Measurements from ENCODE around the gene TOM1L2. TPM values are rescaled to one million over a fixed set of nuclear protein-coding genes. Genes with fewer than 3 reads are reported as not detected.

Gene TOM1L2
- total and polyA plus RNA-seq, 2 donors from 2014 or later = 28.2 to 59.4 TPM

DNA sequence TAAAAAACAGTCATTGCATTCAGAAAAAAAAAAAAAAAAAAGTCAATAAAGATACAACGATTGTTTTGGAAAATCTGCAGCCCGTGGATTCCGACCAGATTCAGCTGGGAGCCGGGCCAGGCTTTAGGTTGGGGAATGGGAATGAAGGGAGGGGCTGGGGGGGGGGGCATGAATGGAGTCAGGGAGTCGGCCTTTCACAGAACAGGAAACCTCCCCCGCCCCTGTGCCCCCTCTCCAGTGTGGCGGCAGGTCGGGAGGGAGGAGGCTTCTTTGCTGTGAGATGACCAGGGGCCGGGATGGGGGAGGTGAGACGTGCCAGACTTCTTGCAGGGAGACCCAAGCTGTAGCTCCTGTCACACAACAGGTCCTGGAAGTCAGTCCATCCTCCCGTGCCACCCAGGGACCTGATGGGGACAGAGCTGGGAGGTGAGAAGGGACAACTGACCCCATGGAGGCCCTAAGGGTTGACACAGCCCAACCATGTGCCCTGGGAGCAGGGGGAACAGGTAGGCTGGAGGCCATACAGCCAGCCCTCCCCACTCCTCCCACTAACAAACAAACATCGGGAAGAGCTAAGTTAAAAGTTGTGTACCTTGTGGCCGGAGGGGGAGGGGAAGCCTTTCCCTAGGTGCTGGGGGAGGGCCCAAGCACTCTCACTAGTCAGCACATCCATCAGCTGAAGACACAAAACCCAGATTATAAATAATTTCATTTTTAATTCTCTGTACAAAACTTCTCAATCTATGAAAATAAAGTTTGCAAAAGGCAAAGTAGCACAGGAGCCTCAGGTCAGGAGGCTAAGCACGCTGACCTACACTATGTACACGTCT lies 160.6 kb downstream of the TOM1L2 start:
- Histone ChIP-seq H3K4me3 (ENCODE audit: low read length in 3 of 3) (no peak overlapping the region), H3K27ac (ENCODE audit: low read depth in 2 of 2, low read length in 2 of 2) (no peak overlapping the region), H3K27me3 (ENCODE audit: control insufficient read depth, insufficient read depth, low read length) (no peaks in the 10 kb centered on the region), H3K4me1 (ENCODE audit: control insufficient read depth in 2 of 3, insufficient read depth in 2 of 3, low read depth in 1 of 3, low read length in 3 of 3) (peaks cover 2 to 14% (median 6%) of the 10 kb centered on the region in 3 donors), H3K36me3 (ENCODE audit: control insufficient read depth in 2 of 3, insufficient read depth in 3 of 3, low read length in 3 of 3) (peaks cover 0 to 12% (median 6%) of the 10 kb centered on the region in 3 donors), H3K9ac (ENCODE audit: low read length in 3 of 3) (peak overlapping the region in 1 of 3 donors; percentile 19), H3K9me3 (ENCODE audit: control insufficient read depth in 2 of 3, insufficient read depth in 1 of 3, low read length in 3 of 3) (no peaks in the 10 kb centered on the region)
- DNase-seq (peak in 4 of 5 donors; percentile 80 to 92 (median 86)), FAIRE-seq (no peak)
- intact Hi-C loops (cut with DNase I) = loop anchor here (5.0 kb wide), 1 partner anchor 51 kb away; no protein-coding TSS in a partner anchor
- TF ChIP-seq, protein P1, sequence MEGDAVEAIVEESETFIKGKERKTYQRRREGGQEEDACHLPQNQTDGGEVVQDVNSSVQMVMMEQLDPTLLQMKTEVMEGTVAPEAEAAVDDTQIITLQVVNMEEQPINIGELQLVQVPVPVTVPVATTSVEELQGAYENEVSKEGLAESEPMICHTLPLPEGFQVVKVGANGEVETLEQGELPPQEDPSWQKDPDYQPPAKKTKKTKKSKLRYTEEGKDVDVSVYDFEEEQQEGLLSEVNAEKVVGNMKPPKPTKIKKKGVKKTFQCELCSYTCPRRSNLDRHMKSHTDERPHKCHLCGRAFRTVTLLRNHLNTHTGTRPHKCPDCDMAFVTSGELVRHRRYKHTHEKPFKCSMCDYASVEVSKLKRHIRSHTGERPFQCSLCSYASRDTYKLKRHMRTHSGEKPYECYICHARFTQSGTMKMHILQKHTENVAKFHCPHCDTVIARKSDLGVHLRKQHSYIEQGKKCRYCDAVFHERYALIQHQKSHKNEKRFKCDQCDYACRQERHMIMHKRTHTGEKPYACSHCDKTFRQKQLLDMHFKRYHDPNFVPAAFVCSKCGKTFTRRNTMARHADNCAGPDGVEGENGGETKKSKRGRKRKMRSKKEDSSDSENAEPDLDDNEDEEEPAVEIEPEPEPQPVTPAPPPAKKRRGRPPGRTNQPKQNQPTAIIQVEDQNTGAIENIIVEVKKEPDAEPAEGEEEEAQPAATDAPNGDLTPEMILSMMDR (IDR thresholded peaks at IDR 0.05; ENCODE audit: borderline replicate concordance, extremely low read depth, insufficient read depth) = no peak

DNA sequence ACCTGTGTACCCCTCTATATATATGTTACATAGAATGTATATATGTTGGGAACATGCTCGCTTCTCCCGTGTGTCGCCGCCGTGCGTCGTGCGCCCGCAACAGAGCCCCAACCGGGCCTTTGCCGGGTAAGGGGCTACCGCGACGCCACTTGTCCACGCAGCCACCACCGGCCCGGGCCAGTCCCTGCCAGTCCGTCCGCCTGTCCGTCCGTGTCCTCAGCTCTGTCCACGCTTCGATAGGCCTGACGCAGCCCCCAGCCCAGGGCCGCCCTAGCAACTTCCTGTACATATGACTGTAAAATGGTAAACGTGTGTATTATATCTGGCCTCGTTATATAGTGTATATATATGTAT lies 161.3 kb downstream of the TOM1L2 start:
- H3K4me1 ChIP-seq (ENCODE audit: control insufficient read depth in 2 of 3, insufficient read depth in 2 of 3, low read depth in 1 of 3, low read length in 3 of 3) = peaks cover 2 to 14% (median 6%) of the 10 kb centered on the region in 3 donors
- DNase-seq = peak in 3 of 5 donors; percentile 43 to 75 (median 58)
- intact Hi-C loops (cut with DNase I) = loop anchor here (5.0 kb wide), 1 partner anchor 51 kb away; no protein-coding TSS in a partner anchor

DNA sequence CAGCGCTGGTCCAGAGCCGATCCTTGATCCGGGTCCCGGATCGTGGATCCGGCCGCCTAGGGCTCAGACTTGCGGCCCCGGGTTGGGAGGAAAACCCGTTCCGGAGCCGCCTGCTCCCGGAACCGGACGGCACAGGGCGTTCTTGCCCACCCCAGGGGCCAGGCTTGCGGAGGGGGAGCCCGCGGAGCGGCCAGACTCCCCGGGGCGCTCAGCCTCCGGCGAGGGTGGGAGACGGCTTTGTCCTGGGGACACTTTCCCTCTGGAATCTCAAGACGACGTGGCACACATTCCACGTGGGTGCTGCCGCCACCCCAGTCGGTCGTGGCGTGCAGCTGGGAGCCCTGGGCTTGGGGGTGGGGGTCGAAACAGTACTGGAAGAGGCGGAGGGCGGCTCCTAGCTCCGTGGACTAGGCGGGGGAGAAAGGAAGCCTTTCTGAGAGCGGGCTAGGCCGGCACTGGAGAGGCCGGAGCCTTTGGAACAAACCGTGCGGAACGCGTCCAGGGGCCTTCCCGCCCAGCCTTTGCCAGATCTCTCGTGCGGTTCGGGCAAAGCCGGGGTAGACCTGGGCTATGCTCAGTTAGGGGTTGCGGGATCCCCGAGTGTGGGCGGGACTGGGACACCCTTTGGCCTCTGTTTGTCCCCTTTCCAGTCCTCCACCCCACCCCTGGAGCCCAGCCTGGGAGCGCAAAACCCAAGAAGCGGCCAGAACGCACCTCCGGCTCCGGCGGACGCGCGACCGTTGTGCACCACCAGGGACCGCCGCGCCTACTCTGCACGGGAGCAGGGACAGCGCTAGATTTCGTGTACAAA lies 161.9 kb downstream of the TOM1L2 start:
- intact Hi-C loops (cut with DNase I) = loop anchor here (5.0 kb wide), 1 partner anchor 52 kb away; no protein-coding TSS in a partner anchor
- TF ChIP-seq, protein P1 (IDR thresholded peaks at IDR 0.05; ENCODE audit: borderline replicate concordance, extremely low read depth, insufficient read depth) = no peak
- Histone ChIP-seq H3K27ac (ENCODE audit: low read depth in 2 of 2, low read length in 2 of 2) (peak overlapping the region; percentile 8 to 57), H3K9ac (ENCODE audit: low read length in 3 of 3) (peak overlapping the region in 1 of 3 donors; percentile 58), H3K4me3 (ENCODE audit: low read length in 3 of 3) (no peak overlapping the region), H3K4me1 (ENCODE audit: control insufficient read depth in 2 of 3, insufficient read depth in 2 of 3, low read depth in 1 of 3, low read length in 3 of 3) (peaks cover 2 to 17% (median 6%) of the 10 kb centered on the region in 3 donors), H3K9me3 (ENCODE audit: control insufficient read depth in 2 of 3, insufficient read depth in 1 of 3, low read length in 3 of 3) (no peaks in the 10 kb centered on the region), H3K27me3 (ENCODE audit: control insufficient read depth, insufficient read depth, low read length) (no peaks in the 10 kb centered on the region), H3K36me3 (ENCODE audit: control insufficient read depth in 2 of 3, insufficient read depth in 3 of 3, low read length in 3 of 3) (peaks cover 0 to 8% (median 4%) of the 10 kb centered on the region in 3 donors)
- FAIRE-seq = no peak
- DNase-seq = peak; percentile 86 to 92 (median 90)

More for the DNA sequence above, 161.3 kb downstream of the TOM1L2 start:
- FAIRE-seq = no peak
- Histone ChIP-seq H3K27me3 (ENCODE audit: control insufficient read depth, insufficient read depth, low read length) (no peaks in the 10 kb centered on the region), H3K9ac (ENCODE audit: low read length in 3 of 3) (no peak overlapping the region), H3K4me3 (ENCODE audit: low read length in 3 of 3) (no peak overlapping the region), H3K9me3 (ENCODE audit: control insufficient read depth in 2 of 3, insufficient read depth in 1 of 3, low read length in 3 of 3) (no peaks in the 10 kb centered on the region), H3K36me3 (ENCODE audit: control insufficient read depth in 2 of 3, insufficient read depth in 3 of 3, low read length in 3 of 3) (peaks cover 0 to 11% (median 6%) of the 10 kb centered on the region in 3 donors), H3K27ac (ENCODE audit: low read depth in 2 of 2, low read length in 2 of 2) (no peak overlapping the region)
- TF ChIP-seq, protein P1 (IDR thresholded peaks at IDR 0.05; ENCODE audit: borderline replicate concordance, extremely low read depth, insufficient read depth) = no peak

Data from kidney (tissue), 14 donors.